BE2C (cell line): ENCODE data around the gene SH2D1B.

ENCODE experiments used
- DNase-seq: peaks from one replicate; pipeline ENCODE4 v3.0.0-alpha.2; 2020
- H3K27me3 ChIP-seq: fragments of 250-450 bp; sonication (Bioruptor Pico); 2 replicates; pipeline ENCODE4 v1.5.1; 2020; ENCODE audit warnings: mild to moderate bottlenecking
- H3K36me3 ChIP-seq: fragments of 250-450 bp; sonication (Bioruptor Pico); 2 replicates; pipeline ENCODE4 v1.5.1; 2020; ENCODE audit warnings: mild to moderate bottlenecking
- H3K4me1 ChIP-seq: fragments of 250-450 bp; sonication (Bioruptor Pico); 2 replicates; pipeline ENCODE4 v1.5.1; 2020
- H3K4me3 ChIP-seq: 2 replicates; pipeline ENCODE4 v1.5.1; 2011; ENCODE audit warnings: low read depth, low read length
- H3K9me3 ChIP-seq: fragments of 250-450 bp; sonication (Bioruptor Pico); 2 replicates; pipeline ENCODE4 v1.5.1; 2020
- CTCF ChIP-seq: IDR thresholded peaks from 2 replicates; pipeline ENCODE4 v1.5.1; 2012; ENCODE audit warnings: mild to moderate bottlenecking, low read depth, low read length

Gene SH2D1B

GRCh38 chr1:162372159-162373071 lies 39.5 kb downstream of the SH2D1B start:
- no peaks in the 10 kb centered on the region for H3K36me3 ChIP-seq
- TF ChIP-seq CTCF = peak; percentile 45
- no peaks in the 10 kb centered on the region for H3K27me3 ChIP-seq
- peak; percentile 58 for DNase-seq
- no peak overlapping the region for H3K4me3 ChIP-seq
- H3K9me3 ChIP-seq = no peaks in the 10 kb centered on the region
- peaks cover 9% of the 10 kb centered on the region for H3K4me1 ChIP-seq

GRCh38 chr1:162371611-162372010 lies 40.3 kb downstream of the SH2D1B start:
- Histone ChIP-seq H3K36me3 (no peaks in the 10 kb centered on the region), H3K27me3 (no peaks in the 10 kb centered on the region), H3K4me3 (no peak overlapping the region), H3K9me3 (no peaks in the 10 kb centered on the region), H3K4me1 (peaks cover 9% of the 10 kb centered on the region)
- TF ChIP-seq CTCF = no peak
- no peak for DNase-seq

- DNase-seq = no peak
- Histone ChIP-seq H3K27me3 (no peaks in the 10 kb centered on the region), H3K4me1 (peaks cover 9% of the 10 kb centered on the region), H3K9me3 (no peaks in the 10 kb centered on the region), H3K4me3 (no peak overlapping the region), H3K36me3 (no peaks in the 10 kb centered on the region)
- no peak for TF ChIP-seq CTCF
These were observed 41.2 kb downstream of the SH2D1B start for GRCh38 chr1:162370721-162371120.

- DNase-seq = no peak
- H3K4me1 ChIP-seq = peaks cover 9% of the 10 kb centered on the region
- no peak overlapping the region for H3K4me3 ChIP-seq
- H3K9me3 ChIP-seq = no peaks in the 10 kb centered on the region
- no peak for TF ChIP-seq CTCF
- no peaks in the 10 kb centered on the region for H3K27me3 ChIP-seq
- H3K36me3 ChIP-seq = no peaks in the 10 kb centered on the region
These were observed 41.8 kb downstream of the SH2D1B start for GRCh38 chr1:162370161-162370560.

- Histone ChIP-seq H3K9me3 (no peaks in the 10 kb centered on the region), H3K27me3 (no peaks in the 10 kb centered on the region), H3K36me3 (no peaks in the 10 kb centered on the region), H3K4me1 (peaks cover 9% of the 10 kb centered on the region), H3K4me3 (no peak overlapping the region)
- TF ChIP-seq CTCF = no peak
- DNase-seq = no peak
These were observed 42.4 kb downstream of the SH2D1B start for GRCh38 chr1:162369571-162369970.

GRCh38 chr1:162368451-162368850 lies 43.5 kb downstream of the SH2D1B start:
- TF ChIP-seq CTCF = no peak
- Histone ChIP-seq H3K4me3 (no peak overlapping the region), H3K4me1 (peaks cover 9% of the 10 kb centered on the region), H3K27me3 (no peaks in the 10 kb centered on the region), H3K9me3 (no peaks in the 10 kb centered on the region), H3K36me3 (no peaks in the 10 kb centered on the region)
- no peak for DNase-seq
